LoVo (cell line): ENCODE measurements around the gene OR4X2.
"Not testable (repeated sequence)": the region's sequence is repeated elsewhere in the genome, so short reads cannot be mapped to it uniquely, and the experiment has no call there.

Source experiments
- DNase-seq: peaks from one replicate; pipeline ENCODE4 v3.0.0-alpha.2; 2016; ENCODE audit warnings: low spot score

OR4X2 gene

DNA sequence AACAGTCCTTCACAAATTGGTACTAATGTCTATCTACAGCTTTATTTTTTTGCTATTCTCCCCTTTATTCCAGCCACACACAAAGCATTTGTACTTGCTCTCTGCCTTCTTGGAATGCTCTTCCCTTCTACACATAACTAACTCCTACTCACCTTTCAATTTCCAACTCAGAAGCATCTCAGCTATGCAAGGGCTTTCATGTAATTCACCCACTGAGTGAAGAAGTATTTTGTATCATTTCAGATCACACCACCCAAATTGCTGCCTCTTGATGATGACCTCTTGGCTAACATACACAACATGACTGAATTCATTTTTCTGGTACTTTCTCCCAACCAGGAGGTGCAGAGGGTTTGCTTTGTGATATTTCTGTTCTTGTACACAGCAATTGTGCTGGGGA, at the start of gene OR4X2:
TSS of gene OR4X2 (plus strand) at position 301 of the 400 bp plus-strand sequence. CDS start at position 301, 0 bp downstream.
- no peak for DNase-seq

DNA sequence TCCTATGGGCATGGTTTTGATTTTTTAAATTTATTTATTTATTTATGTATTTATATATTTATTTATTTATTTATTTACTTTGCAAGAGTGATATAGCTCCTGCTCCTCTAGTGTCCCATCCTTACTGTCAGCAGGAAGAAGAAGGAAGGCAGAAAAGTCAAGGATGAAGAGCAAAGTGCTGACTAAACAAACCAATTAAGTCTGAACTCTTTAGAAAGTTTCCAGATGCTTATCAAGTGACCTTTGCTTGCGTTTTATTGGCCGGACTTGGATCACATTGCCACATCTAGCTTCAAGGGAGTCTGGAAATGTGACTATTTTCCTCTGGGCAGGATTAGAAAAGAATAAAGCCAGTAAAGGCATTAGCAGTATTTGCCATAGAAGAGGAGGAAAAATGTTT, 37.0 kb upstream of the OR4X2 start:
- no peak for DNase-seq

GRCh38 chr11:48210052-48210451, 34.9 kb upstream of the OR4X2 start:
- no peak for DNase-seq

GRCh38 chr11:48216510-48216909, 28.4 kb upstream of the OR4X2 start, which contains the start of gene OR4B1:
TSS of gene OR4B1 (plus strand) at chr11:48216810. CDS start at chr11:48216810, 0 bp downstream.
- no peak for DNase-seq

- DNase-seq, result no peak
Observed at GRCh38 chr11:48228761-48229160, 16.1 kb upstream of the OR4X2 start.

DNA sequence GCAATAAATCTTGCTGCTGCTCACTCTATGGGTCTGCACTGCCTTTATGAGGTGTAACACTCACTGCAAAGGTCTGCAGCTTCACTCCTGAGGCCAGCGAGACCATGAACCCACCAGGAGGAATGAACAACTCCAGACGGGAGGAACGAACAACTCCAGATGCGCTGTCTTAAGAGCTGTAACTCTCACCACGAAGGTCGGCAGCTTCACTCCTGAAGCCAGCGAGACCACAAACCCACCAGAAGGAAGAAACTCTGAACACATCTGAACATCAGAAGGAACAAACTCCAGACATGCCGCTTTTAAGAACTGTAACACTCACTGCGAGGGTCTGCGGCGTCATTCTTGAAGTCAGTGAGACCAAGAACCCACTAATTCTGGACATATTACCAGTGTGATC, 14.8 kb upstream of the OR4X2 start:
- DNase-seq, result not testable (repeated sequence)

- DNase-seq, result no peak
Observed at GRCh38 chr11:48237727-48238126, 7.2 kb upstream of the OR4X2 start.

DNA sequence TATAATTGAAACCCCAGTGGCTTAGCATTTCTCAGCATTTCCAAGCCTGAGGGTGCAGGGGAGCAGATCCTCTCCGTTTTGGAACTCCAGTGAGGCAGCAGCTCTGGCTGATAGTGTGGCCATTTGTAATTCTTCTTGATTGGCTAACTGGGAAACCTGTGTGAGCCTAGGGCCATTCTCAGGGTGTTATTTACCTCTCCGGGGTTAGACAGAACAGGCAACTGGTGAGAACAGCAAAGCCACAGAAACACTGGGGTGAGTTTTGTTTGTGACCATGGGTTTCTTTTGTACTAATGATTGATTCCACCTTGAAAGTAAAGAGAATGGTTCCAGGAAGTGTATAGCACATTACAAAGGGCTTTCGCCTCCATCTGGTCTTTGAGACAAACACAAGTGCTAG, 2.4 kb upstream of the OR4X2 start:
- DNase-seq, result no peak

DNA sequence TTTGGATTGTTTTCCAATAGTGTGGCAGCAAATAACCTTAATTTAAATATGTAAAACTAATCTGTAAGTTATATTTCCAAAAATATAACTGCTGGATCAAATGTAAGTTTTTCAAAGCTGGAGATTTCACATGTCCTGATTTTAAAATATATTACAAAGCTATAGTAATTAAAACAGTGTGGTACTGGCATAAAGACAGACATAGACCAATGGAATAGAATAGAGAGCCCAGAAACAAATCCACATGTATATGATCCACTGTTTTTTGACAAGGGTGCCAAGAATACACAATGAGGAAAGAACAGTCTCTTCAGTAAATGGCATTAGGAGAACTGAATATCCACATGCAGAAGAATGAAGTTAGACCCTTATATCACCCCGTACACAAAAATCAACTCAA, 4.0 kb downstream of the OR4X2 start:
- no peak for DNase-seq

DNA sequence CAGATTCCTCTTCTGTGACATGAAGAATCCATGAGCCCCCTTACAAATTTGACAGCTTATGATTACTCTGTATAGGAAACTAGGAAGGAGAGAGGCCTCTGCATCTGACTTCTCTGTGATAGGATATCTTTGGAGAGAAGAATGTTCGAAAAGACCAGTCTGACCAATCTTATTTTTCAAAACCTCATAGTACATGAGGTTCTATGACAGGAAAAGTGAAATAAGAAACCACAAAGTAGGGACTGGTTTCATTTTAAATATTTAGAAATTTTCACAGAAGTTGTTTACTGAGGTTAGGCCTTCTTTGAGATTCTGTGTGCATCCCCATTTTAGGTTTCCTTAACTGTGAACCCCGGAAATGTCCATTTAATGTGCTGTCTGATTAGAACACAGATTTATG, 16.7 kb downstream of the OR4X2 start:
- DNase-seq, result no peak

GRCh38 chr11:48263423-48263911, 18.6 kb downstream of the OR4X2 start, which contains the start of gene OR4X1:
TSS of gene OR4X1 (plus strand) at chr11:48263861. CDS start at chr11:48263861, 0 bp downstream.
- DNase-seq, result no peak

DNA sequence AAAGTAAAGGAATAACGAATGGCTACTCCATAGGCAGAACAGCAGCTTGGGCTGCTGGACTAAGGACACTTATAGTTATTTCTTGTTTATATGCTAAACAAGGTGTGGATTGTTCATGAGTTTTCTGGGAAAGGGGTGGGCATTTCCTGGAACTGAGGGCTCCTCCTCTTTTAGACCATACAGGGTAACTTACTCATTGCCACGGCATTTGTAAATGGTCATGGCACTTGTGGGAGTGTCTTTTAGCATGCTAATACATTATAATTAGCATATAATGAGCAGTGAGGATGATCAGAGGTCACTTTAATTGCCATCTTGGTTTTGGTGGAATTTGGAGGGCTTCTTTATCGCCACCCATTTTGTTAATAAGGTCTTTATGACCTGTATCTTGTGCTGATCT, 25.7 kb downstream of the OR4X2 start:
- no peak for DNase-seq

DNA sequence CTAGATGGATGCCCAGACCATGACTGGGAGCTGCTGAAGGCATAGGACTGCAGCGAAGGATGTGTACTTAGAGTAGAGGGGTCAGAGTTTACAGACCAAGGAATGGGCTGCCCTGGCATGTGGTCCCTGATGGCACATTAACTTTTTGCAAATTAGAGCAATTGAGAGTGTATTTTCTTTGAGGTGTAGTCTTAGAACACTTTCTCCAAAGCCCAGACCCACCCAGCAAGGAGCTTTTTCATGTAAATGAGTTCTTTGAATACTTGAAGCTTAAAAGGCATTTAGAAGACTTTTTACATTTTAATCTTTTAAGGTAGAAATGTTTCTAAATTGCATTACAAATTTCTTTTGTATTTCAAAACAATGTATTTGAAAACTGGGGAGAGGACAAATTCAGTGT, 27.7 kb downstream of the OR4X2 start:
- no peak for DNase-seq
